Fibroblast of villous mesenchyme (primary cell): ENCODE data around the gene UPK1A. TPM values are rescaled to one million over a fixed set of nuclear protein-coding genes. Genes with fewer than 3 reads are reported as not detected.

ENCODE experiments used
- DNase-seq: peaks from one replicate; pipeline ENCODE4 v3.0.0-alpha.2; 2010; ENCODE audit warnings: low read depth
- H3K4me3 ChIP-seq: 2 replicates; pipeline ENCODE4 v1.5.1; 2011; ENCODE audit warnings: low read depth, mild to moderate bottlenecking, low read length
- total RNA-seq: library from RNA; depleted of rRNA; stranded (reverse); fragments of >200 nt; gene quantifications from 2 replicates; pipeline ENCODE4 v1.2.3, GENCODE V29; 2012
- TF ChIP-seq, protein P1 (sequence below): IDR thresholded peaks from 2 replicates; pipeline ENCODE4 v1.5.1; 2012; ENCODE audit warnings: low read depth, mild to moderate bottlenecking, low read length; ENCODE audit not compliant: insufficient read depth

UPK1A gene
- total RNA-seq, 1 donor: not detected

DNA sequence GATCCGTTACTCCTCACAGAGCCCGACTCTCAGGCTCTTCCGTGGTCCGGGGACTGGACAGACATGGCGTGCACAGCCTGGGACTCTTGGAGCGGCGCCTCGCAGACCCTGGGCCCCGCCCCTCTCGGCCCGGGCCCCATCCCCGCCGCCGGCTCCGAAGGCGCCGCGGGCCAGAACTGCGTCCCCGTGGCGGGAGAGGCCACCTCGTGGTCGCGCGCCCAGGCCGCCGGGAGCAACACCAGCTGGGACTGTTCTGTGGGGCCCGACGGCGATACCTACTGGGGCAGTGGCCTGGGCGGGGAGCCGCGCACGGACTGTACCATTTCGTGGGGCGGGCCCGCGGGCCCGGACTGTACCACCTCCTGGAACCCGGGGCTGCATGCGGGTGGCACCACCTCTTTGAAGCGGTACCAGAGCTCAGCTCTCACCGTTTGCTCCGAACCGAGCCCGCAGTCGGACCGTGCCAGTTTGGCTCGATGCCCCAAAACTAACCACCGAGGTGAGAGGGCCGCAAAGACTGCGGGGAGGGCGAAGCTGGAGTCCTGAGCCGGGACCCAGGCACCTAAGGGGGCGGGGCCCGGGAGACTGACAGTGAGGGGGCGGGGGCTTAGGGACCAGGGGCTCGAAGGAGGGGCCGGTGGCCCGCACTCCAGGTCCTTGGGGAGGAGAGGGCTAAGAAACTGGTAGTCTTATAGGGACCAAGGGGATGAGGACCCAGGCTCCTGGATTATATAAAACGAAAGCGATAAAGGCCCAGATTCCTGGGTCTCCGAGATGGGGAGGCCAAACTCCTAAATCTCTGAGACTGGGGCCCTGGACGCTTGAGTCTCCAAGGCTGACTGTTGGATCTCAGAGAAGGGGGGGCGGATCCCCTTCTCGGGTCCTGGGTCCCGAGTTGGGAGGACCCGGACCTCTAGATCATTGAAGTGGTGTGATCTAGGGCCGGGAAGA lies 22.8 kb upstream of the UPK1A start:
- TF ChIP-seq, protein P1, sequence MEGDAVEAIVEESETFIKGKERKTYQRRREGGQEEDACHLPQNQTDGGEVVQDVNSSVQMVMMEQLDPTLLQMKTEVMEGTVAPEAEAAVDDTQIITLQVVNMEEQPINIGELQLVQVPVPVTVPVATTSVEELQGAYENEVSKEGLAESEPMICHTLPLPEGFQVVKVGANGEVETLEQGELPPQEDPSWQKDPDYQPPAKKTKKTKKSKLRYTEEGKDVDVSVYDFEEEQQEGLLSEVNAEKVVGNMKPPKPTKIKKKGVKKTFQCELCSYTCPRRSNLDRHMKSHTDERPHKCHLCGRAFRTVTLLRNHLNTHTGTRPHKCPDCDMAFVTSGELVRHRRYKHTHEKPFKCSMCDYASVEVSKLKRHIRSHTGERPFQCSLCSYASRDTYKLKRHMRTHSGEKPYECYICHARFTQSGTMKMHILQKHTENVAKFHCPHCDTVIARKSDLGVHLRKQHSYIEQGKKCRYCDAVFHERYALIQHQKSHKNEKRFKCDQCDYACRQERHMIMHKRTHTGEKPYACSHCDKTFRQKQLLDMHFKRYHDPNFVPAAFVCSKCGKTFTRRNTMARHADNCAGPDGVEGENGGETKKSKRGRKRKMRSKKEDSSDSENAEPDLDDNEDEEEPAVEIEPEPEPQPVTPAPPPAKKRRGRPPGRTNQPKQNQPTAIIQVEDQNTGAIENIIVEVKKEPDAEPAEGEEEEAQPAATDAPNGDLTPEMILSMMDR: no peak
- peak overlapping the region; percentile 68 for H3K4me3 ChIP-seq
- DNase-seq: peak; percentile 79

GRCh38 chr19:35644206-35644986 lies 21.9 kb upstream of the UPK1A start:
- peak overlapping the region; percentile 68 for H3K4me3 ChIP-seq
- DNase-seq: peak; percentile 95
- TF ChIP-seq, protein P1: no peak

DNA sequence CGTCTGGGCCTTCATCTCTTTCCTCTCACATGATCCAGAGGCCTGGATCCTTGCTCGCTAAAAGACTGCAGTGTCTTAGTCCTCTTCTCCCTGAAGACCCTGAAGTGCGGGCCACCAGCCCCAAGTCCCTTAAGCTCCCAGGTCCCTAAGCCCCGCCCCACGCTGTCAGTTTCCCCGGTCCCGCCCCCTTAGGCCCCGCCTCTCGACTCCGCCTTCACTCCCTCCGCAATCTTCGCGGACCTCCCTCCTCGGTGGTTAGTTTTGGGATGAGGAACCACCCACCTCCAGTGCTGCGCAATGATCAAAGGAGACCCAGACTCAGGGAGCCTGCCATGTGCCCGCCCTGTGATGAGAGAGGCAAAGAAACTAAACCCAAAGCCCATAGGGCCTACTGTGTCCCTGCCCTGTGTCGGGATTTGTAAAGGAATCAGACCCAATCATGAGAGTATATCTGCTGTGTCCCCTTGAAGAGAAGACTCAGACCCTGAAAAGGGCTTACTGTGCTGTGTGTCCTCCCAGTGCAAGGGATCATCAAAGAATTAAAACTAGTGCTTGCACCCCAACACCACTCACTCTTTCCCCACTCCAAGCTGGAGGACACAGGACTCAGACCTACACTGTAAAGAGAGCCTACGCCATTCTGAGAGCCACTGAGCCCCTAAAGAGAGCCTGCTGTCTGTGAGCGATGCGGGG lies 21.2 kb upstream of the UPK1A start:
- TF ChIP-seq, protein P1: no peak
- H3K4me3 ChIP-seq: peak overlapping the region; percentile 68
- peak; percentile 63 for DNase-seq

- no peak overlapping the region for H3K4me3 ChIP-seq
- DNase-seq: no peak
- TF ChIP-seq, protein P1: no peak
These were observed 20.4 kb upstream of the UPK1A start for GRCh38 chr19:35645680-35646511.

DNA sequence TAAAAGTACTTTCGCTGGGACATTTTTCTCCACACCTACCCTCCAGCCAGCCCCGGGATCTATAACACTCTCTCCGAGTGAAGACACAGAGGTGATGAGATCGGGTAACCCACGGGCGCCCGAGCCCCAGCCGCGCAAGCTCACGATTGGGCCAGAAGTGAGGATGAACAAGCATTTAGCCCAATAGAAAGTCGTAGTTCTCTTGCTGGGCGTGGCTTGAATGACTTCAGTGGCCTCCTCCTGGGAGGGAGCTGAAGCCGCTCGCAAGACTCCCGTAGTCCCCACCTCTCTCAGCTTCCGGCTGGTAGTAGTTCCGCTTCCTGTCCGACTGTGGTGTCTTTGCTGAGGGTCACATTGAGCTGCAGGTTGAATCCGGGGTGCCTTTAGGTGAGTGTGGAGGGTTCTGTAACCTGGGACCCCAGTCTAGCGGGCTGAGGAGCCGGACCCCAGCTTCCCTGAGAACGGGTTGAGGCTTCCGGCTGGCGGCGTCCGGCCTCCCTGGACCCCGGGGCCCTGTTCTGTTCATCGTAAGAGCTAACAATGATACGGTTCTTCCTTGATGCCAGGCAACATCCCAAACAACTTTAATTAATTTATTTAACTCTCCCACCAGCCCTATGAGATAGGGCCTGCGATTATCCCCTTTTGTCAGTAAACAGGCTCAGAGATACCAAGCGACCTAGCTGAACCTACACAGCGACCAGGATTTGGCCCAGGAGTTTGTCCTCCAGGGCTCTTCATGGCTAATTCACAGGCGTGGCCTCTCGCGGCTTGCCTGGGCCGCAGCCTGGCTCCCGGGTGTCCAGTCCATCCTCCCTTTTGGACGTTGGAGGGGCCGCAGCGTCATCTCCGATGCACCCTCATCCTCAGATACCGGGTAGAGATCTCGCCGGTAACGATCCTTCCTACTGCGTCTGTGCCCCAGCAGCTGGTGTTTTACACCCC lies 18.0 kb upstream of the UPK1A start, which contains the start of gene COX6B1:
COX6B1 (plus strand) TSS at position 307 of the 945 bp plus-strand sequence. CDS start 2,921 bp downstream, outside the sequence.
- TF ChIP-seq, protein P1: no peak
- peak within 1 kb of the TSS; percentile 86 for H3K4me3 ChIP-seq
- DNase-seq: peak; percentile 96
